Loucy (cell line): ENCODE results near the gene PDE11A.

Source experiments
- EZH2phosphoT487 ChIP-seq: fragments of 200-600 bp; IDR thresholded peaks from 2 replicates; pipeline ENCODE4 v1.6.1; 2018; ENCODE audit warnings: antibody characterized with exemption, mild to moderate bottlenecking, moderate library complexity, borderline replicate concordance
- TF ChIP-seq, protein P1 (sequence below): fragments of 200-600 bp; sonication (generic); conservative IDR thresholded peaks from 2 replicates; pipeline ENCODE4 v1.5.1; 2014; ENCODE audit warnings: mild to moderate bottlenecking, antibody characterized with exemption, low read length

DNA sequence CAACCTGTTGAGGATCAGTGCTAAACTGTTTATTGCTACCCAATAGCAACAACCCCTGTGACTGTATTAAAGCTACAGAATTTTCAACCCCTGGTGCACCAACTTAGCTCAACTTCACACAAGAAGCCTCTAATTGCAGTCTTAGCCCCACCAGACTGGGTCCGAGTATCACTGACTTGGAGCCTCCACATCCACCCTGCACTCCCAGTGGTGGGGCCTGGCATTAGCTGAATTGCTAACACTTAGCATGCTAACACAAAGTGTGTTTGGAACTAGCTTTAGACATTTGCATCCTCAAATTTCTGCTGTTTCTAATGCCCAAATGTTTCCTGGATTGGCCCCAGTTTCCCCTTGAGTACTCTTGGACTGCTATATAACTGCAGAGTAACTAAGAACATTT lies 381.4 kb downstream of the PDE11A start:
- TF ChIP-seq, protein P1, sequence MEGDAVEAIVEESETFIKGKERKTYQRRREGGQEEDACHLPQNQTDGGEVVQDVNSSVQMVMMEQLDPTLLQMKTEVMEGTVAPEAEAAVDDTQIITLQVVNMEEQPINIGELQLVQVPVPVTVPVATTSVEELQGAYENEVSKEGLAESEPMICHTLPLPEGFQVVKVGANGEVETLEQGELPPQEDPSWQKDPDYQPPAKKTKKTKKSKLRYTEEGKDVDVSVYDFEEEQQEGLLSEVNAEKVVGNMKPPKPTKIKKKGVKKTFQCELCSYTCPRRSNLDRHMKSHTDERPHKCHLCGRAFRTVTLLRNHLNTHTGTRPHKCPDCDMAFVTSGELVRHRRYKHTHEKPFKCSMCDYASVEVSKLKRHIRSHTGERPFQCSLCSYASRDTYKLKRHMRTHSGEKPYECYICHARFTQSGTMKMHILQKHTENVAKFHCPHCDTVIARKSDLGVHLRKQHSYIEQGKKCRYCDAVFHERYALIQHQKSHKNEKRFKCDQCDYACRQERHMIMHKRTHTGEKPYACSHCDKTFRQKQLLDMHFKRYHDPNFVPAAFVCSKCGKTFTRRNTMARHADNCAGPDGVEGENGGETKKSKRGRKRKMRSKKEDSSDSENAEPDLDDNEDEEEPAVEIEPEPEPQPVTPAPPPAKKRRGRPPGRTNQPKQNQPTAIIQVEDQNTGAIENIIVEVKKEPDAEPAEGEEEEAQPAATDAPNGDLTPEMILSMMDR, result peak; percentile 43
- no peak for TF ChIP-seq EZH2phosphoT487
